ENCODE measurements around the gene TASL.

GRCh38 chrX:30593440-30594200 lies 16.1 kb upstream of the TASL start:
- TF ChIP-seq EZH2 (IDR thresholded peaks at IDR 0.05; ENCODE audit: insufficient read depth, low read length) (no peak), CTCF (IDR thresholded peaks at IDR 0.05; ENCODE audit: insufficient read depth, low read depth, low read length) (no peak)
